GM21737 (cell line): ENCODE data around the gene CPB2.

Experiments
- ATAC-seq: cut with Tn5 transposase; IDR thresholded peaks from one replicate; pipeline ENCODE4 v1.9.1; 2021; ENCODE audit warnings: mild to moderate bottlenecking, moderate library complexity; ENCODE audit not compliant: unreplicated experiment

Gene CPB2

DNA sequence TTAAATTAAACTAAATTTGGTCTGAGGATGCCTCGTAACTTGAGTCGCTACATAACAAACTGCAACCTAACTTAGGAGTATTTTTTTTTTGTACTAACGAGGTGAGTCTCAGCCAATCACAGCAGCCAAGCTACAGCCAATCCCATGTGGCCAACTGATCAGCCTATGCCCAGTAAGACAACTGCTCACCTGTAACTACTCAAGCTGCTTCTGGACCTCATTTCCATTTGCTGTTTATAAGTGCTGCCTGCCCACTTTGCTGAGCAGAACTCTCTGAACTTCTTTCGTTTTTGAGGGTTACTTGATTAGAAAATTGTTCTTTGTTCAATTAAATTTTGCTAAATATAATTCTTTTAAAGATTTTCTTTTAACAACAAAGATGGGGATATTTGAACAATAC, 3.8 kb downstream of the CPB2 start:
- no peak for ATAC-seq

DNA sequence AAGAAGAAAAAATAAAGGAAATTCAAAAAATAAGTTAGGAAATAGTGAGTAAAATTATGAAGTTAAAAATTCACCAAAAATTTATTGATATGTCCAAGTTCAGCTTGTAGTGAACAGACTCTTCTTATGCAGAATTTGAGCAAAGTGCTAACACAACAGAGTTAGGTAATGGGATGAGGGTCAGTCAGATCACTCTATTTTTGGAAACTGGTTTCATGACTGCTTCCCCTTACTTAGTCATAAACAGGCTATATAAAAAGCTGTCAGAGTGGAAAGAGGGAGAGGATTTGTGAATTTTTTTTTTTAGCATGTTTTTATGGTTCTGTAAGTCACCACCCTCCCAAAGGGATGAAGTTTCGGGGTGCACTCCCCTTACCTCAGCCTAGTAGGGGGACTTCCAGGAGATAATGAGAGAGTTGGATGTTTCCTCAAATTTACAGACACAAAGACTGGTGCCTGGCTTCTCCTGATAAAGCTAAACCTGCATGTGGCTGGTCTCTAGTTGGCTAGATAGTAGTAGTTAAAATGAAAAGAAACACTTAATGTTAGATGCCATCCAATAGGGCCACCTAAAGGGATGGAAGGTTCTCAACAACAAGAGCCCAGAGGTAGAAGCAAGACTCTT, 4.5 kb downstream of the CPB2 start:
- no peak for ATAC-seq

DNA sequence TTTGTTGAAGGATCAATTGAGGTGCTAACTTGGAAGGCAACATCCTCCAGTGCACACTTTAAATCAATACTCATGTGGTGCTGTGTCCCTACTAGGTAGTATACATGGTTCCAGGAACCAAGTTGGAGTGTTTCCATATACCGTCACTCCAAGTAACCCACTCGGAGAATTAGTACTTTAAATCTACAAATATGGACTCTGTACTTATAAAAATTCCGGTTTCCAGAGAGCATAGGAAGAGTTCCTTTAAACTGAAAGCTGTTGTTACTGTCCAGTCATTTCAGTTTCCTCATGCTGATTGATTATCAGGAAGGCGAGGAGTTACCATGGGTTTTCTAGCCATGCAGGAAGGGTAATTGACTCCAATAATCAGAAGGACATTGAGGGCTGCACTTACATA, 7.2 kb downstream of the CPB2 start:
- ATAC-seq, result no peak

DNA sequence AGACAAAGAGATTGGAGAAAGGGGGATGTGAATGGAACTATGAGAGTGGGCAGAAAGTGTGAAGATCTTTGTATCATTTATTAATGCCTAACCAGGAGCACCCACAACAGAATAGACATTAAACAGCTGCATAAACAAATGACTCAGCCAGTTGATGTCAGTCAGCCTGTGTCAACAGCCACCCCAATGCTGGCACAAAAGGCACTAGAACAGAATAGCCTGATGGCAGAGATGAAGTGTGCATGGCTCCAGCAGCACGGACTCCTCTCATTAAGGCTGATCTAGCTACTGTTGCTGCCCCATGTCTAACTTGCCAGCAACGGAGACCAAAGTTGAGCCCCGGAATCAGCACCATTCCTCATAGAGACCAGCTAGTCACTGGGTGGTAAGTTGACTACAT, 7.8 kb downstream of the CPB2 start:
- no peak for ATAC-seq

DNA sequence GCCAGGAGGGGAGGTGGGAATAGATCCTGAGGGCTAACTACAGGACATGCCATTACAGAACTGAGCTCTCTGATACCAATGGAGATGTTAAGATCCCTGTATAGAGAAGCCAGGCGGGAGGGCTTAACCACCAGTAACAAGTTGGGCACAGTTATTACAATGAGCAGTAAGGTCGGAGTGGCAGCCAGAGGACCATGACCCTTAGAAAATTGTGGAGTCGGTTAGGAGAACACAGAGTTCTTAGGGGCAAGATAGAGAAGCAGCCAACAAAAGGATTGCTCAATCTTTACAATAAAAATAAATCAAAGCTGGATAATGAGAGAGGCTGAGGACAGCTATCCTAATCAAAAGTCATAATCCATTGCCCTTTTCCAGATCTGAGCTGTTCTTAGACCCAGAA, 10.4 kb downstream of the CPB2 start:
- ATAC-seq, result no peak

DNA sequence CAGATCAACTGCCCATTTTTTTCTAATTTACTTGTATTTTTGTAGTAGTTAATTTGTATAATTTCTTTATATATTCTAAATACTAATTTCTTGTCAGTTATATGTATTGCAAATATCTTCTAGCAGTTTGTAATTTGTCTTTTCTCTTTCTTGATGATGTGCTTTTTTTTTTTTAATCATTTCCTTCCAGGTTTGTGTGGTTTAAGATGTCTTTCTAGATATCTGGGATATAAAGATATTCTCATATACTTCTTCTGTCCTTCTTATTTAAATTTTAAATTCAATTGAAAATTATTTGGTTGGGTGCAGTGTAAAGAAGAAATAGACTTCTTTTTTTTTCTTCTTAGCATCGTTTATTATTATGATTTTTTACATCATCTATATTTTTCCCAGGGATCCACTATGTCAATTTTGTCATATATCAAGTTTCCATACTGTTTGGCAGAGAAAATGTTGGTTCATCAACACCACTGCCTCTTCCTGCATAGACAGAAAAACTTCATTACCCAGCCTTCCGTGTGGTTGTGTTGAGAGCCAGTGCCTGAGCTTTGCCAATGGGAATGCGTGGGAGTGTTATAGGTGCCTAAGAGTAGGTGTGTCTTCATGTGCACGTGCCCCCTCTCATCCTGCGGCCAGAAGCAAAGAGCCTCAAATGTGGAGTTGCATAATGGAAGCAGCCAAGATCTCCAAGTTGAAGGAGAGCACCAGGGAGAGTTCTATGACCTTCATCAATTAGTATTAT, 15.8 kb downstream of the CPB2 start:
- no peak for ATAC-seq

DNA sequence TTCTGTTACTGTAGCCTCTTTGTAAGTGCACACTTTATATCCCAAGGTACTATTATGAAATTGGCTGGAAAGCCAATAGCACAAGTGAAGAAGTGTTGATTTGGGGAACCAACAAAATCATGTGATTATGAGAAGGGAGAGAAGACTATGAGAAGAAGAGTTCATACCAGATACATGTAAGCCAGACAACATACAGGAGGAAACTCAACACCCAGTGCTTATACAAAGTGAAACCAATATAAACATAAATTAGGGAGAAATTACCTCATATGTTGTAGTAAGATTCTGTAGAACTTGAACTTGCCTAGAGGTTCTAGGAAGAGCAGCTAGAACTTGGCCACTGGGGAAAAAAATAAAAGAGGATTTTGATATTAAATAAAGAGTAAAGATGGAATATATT, 17.4 kb downstream of the CPB2 start:
- no peak for ATAC-seq

DNA sequence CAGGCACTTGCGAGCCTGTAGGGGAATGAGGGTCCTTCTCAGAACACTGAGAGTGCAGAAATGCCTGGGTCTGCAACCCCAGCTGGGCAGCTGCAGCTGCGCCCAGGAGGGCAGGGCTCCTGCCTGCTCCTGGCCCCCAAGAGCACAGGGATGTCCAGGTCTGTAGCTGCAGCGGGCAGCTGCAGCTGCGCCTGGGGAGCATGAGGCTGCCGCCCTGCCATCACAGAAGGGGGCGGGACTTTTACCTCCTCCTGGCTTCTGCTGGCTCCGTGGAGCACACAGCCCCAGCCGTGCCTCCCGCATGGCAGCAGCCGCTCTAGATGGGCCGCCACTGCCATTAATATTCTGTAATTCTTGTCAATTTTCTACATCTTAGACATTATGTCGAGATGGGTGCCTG, 17.8 kb downstream of the CPB2 start:
- no peak for ATAC-seq

DNA sequence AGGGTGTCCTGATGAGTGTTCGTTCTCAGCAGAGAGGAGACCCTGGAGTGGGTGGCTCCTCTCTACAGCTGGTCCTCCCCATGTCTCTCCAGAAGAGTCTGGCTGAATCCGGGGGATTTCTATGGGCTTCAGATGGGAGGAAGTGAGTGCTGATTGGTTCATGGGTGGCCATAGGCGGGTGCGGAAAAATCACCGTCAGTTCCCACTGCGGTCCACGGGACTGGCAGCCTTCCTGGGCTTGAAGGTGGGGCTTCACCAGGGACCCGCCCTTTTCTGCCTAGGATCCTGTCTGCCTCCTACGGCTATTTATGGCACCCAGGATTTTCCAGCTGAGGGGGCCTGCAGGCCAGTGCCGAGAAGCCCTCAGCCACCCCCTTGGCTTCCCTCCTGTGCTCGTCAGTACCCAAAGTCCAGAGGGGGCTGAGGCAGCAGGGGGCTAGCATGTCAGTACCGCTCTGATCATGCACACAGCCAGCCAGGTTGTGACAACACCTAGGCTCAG, 18.4 kb downstream of the CPB2 start:
- no peak for ATAC-seq

DNA sequence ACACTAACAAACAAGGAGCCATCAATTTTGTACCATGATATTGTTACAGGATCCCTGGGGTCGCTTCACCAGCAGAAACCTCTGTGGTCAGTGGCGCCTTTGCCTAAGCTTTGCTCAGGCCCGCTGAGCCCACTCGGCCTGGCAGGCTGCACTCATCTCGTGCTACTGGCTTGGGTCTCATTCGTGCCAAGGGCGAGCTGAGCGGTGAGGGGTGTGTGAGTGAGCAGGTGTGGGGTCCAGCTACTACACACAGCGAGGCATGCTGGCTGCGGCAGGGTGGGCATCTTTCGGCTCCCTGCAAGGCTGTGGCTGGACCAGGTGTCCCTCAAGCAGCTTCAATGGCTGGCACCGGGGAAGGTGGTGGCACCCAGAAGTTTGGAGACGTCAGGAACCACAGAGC, 19.1 kb downstream of the CPB2 start:
- no peak for ATAC-seq

DNA sequence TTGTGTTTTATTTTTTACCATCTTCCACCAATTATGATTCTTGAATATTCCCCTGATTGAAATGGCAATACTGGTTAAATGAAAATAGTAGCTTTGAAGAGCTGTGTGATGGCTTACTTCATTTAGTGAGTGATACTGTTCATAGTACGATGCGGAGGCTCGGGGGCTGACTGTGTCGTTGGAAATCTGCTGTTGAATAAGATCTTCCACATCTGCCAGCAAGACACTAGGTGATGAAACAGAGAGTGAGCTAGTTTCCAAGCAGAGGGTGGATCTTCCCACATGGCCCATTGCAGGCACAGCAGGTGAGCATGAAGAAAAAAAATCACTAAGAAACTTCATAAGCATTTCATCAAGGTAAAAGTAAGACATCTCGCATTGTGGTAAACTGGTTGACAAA, 22.5 kb downstream of the CPB2 start:
- ATAC-seq, result no peak

DNA sequence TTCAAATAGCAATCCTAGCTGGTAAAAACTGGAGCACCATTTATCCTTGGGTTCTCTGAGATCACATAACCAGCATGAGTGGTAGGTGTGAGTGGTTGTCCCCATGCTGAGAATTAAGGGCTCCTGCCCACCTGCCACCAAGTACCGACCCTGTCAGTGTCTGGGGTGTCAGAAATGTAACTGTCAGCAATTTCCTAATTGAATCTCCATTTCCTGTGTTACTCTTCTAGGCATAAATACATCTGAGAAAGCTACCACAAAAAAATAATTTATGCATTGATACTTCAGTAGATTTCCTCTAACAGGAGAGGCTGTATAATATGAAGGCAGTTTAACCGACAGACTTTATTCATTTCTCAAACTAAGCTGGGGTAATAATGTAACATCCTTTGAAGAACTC, 25.1 kb downstream of the CPB2 start:
- no peak for ATAC-seq

DNA sequence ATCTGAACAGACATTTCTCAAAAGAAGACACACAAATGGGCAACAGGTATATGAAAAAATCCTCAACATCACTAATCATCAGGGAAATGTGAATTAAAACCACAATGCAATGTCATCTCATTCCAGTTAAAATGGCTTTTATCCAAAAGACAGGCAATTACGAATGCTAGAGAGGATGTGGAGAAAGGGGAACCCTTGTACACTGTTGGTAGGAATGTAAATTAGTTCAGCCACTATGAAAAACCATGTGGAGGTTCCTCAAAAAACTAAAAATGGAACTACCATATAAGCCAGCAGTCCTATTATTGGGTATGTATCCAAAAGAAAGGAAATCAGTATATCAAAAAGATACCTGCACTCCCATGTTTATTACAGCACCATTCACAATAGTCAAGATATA, 27.6 kb downstream of the CPB2 start:
- ATAC-seq, result no peak

DNA sequence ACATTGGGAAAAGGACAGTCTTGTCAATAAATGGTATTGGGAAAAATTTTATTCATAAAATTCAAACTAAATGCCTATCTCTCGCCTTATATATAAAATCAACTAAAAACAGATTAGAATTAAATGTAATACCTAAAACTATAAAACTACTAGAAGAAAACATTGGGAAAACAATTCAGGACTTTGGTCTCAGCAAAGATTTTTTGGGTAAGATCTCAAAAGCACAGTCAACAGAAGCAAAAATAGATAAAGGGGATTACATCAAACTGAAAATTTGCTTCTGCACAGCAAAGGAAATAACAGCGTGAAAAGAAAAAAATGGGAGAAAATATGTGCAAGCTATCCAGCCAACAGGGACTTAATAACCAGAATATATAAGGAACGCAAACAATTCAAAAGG, 28.0 kb downstream of the CPB2 start:
- ATAC-seq, result no peak

DNA sequence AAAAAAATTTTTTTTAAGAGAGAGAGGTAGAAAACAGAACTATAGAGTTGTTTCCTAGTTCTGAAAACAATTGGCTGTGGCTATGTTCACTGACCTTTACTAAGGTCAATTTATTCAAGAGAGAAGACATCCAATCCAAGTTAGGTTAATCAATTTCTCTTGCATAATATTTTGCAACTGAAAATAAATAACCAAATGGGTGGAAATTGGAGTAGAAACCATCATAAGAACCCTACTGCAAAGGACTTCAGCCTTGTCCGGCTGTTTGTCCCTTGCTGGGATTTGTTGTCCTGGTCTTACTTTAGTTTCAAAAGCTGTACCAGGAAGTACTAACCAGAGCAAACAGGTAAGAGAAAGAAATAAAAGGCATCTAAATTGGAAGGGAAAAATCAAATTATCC, 29.0 kb downstream of the CPB2 start:
- ATAC-seq, result no peak

DNA sequence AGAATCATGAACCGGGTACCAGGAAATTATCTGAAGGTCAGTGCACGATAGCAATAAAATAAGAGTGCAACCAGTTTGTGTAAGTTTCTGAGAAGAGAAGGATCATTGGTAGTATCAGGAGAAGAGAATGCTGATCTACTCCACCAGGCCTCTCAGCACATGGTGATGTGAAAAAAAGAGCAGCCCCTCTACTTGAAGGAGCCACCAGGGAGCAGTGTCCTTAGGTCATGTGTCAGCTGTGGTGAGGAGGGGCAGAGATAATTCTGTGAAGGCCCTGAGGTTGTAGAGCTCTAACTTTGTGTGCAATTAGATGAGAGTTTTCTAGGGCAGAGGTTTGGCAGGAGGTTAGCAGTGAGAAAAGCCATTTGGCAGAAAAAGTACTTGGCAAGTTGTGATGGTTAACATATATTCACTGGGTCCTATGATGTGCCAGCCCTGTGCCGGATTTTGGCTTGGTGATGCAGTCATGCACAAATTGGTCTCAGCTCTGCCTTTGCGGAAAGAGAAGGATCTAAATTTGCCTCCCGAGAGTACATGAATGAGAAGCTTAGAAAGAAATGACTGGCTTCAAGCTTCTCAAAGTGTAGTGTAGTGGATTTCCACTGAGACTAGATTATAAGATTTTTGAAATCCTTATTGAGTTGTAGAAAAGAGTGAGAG, 33.1 kb downstream of the CPB2 start:
- peak; percentile 84 for ATAC-seq

DNA sequence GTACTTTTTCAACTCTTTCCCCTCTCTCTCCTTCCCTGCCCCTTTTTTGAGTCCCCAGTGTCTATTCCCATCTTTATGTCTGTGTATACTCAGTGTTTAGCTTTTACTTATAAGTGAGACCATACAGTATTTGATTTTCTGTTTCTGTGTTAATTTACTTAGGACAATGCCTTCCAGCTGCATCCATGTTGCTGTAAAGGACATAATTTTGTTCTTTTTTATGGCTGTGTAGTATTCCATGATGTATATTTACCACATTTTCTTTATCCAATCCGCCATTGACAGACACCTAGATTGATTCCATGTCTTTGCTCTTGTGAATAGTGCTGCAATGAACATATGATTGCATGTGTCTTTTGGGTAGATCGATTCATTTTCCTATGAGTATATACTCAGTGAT, 41.5 kb downstream of the CPB2 start:
- no peak for ATAC-seq

DNA sequence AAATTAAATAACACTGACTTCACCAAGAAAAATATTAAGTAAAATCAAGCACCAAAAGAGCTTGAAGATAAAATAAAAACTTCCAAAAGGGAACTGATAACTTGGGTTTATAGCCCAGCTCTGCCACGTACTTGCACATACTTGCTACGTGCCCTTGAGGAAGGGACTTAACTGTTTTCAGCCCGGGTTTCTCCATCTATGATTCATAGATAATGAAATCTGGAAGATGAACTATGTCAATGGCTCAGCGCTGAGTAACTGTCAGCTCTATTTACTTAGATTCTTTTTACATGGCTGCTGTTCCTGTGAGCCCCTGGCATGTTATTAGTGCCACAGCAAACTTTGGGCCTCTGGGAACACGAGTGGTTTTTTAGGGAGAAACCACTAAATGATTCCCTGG, 42.6 kb downstream of the CPB2 start:
- ATAC-seq, result no peak

DNA sequence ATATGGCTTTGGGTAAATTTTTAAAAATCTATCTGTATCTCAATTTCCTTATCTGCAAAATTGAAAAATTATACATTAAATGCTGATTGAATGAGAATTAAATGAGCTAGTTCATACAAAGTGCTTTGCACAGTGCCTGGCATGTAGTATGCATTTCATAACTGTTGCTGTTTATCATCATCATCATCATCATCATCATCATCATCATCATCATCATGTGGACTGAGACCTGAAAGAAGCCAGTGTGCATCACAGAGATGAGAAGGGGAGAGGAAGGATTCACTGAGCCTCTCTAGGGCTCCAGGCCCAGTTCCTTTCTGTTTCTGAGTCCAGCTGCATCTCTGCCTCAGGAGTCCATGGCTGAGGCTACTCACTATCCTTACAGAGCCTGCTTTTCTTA, 45.4 kb downstream of the CPB2 start:
- ATAC-seq, result no peak

DNA sequence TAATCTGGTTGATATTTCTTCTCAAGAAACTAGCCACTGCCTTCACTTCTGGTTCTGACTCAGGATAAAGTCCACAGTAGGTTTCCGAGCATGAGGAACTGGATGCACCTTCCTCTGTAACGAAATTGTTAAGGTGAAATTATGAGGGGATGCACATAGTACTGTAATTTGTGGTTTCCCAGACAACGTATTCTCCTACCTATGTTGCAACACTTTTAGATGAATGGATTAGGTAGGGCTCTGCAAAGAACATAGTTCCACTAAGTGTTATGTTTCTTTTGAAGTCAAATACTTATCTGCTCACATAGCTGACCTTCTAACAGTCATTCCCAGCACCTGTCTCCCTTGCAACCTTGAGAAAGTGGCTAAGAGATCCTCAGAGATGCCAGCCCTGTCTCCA, 46.6 kb downstream of the CPB2 start:
- ATAC-seq, result no peak

DNA sequence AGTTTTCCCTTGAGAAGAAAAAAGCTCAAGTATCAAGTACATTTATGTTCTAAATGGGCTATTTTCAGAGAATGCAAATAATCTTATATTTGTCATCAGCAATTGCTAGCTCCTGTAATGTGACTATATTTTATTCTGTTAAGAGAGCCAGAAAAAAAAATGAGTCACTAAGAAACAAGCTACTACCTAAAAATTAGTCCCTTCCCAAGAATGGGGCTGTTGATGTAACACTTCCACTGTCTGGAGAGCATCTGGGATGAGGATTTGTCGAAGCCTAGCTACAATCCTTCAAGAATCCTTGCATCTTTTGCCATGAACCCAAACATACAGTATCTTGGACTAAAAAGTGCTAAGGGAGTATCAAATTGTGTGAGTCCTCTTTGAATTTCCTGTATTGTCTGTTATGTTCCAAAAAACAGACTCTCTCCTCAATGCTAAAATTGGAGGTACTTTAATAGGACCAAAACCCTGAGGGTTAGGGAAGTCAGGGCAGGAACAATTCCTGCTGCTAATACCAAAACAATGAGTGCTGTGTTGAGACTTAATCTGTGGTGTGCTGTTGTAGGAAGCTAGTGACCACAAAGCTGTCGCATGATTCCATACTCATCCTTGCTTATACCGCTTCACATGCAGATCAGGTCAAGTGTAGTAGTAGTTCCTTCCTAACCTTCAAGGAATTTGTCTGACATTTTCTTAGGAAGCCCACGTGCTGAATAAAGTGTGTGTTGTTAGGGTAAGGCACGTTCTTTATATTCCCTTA, 47.4 kb downstream of the CPB2 start:
- no peak for ATAC-seq
